ENCODE results near the gene COQ10B. TPM values are rescaled to one million over a fixed set of nuclear protein-coding genes. Genes with fewer than 3 reads are reported as not detected.

The COQ10B gene
- total RNA-seq, 1 experiment from 2014 or later = 21.7 TPM

DNA sequence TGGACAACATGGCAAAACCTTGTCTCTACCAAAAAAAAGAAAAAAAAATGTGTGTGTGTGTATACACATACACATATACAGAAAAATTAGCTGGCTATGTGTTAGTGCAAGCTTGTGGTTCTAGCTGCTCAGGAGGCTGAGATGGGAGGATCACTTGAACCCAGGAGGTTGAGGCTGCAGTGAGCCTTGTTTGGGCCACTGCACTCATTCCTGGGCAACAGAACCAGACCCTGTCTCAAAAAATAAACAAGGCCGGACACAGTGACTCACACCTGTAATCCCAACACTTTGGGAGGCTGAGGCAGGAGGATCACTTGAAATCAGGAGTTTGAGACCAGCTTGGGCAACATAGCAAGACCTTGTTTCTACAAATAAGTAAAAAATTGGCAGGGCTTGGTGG lies 2.1 kb downstream of the COQ10B start:
- peak overlapping the region; percentile 12; the same call in 1 of the 2 replicates for H3K4me3 Mint-ChIP-seq
- POLR2A ChIA-PET = no interaction called here
- no peaks in the 10 kb centered on the region; the same call in 1 of the 2 replicates for H3K27me3 Mint-ChIP-seq (ENCODE audit: low read depth)
- H3K4me1 Mint-ChIP-seq = peaks cover 10% of the 10 kb centered on the region
- CTCF ChIA-PET = interaction anchor here (0.5 to 0.6 kb wide), 2 partner anchors 20 to 346 kb away, joined by 3 to 4 read pairs; no protein-coding TSS in a partner anchor
- DNase-seq (ENCODE audit: low spot score) (no peak), ATAC-seq (no peak)
- TF ChIP-seq JAZF1 (CRISPR knock-in tag; IDR thresholded peaks at IDR 0.05) = no peak
- TF ChIP-seq FOXK1 (CRISPR knock-in tag; IDR thresholded peaks at IDR 0.05) = no peak
- TF ChIP-seq, protein P1, sequence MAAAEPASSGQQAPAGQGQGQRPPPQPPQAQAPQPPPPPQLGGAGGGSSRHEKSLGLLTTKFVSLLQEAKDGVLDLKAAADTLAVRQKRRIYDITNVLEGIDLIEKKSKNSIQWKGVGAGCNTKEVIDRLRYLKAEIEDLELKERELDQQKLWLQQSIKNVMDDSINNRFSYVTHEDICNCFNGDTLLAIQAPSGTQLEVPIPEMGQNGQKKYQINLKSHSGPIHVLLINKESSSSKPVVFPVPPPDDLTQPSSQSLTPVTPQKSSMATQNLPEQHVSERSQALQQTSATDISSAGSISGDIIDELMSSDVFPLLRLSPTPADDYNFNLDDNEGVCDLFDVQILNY (CRISPR knock-in tag; IDR thresholded peaks at IDR 0.05) = no peak
- no peak for TF ChIP-seq ZNF263 (CRISPR knock-in tag; IDR thresholded peaks at IDR 0.05; ENCODE audit: low read depth)
- TF ChIP-seq, protein P2, sequence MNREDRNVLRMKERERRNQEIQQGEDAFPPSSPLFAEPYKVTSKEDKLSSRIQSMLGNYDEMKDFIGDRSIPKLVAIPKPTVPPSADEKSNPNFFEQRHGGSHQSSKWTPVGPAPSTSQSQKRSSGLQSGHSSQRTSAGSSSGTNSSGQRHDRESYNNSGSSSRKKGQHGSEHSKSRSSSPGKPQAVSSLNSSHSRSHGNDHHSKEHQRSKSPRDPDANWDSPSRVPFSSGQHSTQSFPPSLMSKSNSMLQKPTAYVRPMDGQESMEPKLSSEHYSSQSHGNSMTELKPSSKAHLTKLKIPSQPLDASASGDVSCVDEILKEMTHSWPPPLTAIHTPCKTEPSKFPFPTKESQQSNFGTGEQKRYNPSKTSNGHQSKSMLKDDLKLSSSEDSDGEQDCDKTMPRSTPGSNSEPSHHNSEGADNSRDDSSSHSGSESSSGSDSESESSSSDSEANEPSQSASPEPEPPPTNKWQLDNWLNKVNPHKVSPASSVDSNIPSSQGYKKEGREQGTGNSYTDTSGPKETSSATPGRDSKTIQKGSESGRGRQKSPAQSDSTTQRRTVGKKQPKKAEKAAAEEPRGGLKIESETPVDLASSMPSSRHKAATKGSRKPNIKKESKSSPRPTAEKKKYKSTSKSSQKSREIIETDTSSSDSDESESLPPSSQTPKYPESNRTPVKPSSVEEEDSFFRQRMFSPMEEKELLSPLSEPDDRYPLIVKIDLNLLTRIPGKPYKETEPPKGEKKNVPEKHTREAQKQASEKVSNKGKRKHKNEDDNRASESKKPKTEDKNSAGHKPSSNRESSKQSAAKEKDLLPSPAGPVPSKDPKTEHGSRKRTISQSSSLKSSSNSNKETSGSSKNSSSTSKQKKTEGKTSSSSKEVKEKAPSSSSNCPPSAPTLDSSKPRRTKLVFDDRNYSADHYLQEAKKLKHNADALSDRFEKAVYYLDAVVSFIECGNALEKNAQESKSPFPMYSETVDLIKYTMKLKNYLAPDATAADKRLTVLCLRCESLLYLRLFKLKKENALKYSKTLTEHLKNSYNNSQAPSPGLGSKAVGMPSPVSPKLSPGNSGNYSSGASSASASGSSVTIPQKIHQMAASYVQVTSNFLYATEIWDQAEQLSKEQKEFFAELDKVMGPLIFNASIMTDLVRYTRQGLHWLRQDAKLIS (CRISPR knock-in tag; IDR thresholded peaks at IDR 0.05; ENCODE audit: borderline replicate concordance) = no peak
- TF ChIP-seq, protein P3, sequence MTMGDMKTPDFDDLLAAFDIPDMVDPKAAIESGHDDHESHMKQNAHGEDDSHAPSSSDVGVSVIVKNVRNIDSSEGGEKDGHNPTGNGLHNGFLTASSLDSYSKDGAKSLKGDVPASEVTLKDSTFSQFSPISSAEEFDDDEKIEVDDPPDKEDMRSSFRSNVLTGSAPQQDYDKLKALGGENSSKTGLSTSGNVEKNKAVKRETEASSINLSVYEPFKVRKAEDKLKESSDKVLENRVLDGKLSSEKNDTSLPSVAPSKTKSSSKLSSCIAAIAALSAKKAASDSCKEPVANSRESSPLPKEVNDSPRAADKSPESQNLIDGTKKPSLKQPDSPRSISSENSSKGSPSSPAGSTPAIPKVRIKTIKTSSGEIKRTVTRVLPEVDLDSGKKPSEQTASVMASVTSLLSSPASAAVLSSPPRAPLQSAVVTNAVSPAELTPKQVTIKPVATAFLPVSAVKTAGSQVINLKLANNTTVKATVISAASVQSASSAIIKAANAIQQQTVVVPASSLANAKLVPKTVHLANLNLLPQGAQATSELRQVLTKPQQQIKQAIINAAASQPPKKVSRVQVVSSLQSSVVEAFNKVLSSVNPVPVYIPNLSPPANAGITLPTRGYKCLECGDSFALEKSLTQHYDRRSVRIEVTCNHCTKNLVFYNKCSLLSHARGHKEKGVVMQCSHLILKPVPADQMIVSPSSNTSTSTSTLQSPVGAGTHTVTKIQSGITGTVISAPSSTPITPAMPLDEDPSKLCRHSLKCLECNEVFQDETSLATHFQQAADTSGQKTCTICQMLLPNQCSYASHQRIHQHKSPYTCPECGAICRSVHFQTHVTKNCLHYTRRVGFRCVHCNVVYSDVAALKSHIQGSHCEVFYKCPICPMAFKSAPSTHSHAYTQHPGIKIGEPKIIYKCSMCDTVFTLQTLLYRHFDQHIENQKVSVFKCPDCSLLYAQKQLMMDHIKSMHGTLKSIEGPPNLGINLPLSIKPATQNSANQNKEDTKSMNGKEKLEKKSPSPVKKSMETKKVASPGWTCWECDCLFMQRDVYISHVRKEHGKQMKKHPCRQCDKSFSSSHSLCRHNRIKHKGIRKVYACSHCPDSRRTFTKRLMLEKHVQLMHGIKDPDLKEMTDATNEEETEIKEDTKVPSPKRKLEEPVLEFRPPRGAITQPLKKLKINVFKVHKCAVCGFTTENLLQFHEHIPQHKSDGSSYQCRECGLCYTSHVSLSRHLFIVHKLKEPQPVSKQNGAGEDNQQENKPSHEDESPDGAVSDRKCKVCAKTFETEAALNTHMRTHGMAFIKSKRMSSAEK (CRISPR knock-in tag; IDR thresholded peaks at IDR 0.05; ENCODE audit: borderline replicate concordance) = no peak
- TF ChIP-seq, protein P4, sequence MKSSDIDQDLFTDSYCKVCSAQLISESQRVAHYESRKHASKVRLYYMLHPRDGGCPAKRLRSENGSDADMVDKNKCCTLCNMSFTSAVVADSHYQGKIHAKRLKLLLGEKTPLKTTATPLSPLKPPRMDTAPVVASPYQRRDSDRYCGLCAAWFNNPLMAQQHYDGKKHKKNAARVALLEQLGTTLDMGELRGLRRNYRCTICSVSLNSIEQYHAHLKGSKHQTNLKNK (CRISPR knock-in tag; IDR thresholded peaks at IDR 0.05) = no peak
- no peak for TF ChIP-seq ZNF416 (CRISPR knock-in tag; IDR thresholded peaks at IDR 0.05)
- TF ChIP-seq JUN (CRISPR knock-in tag; IDR thresholded peaks at IDR 0.05) = no peak
- no peak for TF ChIP-seq CREM (CRISPR knock-in tag; IDR thresholded peaks at IDR 0.05)
- TF ChIP-seq, protein P5, sequence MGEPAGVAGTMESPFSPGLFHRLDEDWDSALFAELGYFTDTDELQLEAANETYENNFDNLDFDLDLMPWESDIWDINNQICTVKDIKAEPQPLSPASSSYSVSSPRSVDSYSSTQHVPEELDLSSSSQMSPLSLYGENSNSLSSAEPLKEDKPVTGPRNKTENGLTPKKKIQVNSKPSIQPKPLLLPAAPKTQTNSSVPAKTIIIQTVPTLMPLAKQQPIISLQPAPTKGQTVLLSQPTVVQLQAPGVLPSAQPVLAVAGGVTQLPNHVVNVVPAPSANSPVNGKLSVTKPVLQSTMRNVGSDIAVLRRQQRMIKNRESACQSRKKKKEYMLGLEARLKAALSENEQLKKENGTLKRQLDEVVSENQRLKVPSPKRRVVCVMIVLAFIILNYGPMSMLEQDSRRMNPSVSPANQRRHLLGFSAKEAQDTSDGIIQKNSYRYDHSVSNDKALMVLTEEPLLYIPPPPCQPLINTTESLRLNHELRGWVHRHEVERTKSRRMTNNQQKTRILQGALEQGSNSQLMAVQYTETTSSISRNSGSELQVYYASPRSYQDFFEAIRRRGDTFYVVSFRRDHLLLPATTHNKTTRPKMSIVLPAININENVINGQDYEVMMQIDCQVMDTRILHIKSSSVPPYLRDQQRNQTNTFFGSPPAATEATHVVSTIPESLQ (CRISPR knock-in tag; IDR thresholded peaks at IDR 0.05) = no peak
- TF ChIP-seq, protein P6, sequence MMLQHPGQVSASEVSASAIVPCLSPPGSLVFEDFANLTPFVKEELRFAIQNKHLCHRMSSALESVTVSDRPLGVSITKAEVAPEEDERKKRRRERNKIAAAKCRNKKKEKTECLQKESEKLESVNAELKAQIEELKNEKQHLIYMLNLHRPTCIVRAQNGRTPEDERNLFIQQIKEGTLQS (CRISPR knock-in tag; conservative IDR thresholded peaks at IDR 0.05) = no peak
- no peak for TF ChIP-seq RELA (CRISPR knock-in tag; IDR thresholded peaks at IDR 0.05; ENCODE audit: borderline replicate concordance)
- no peak for TF ChIP-seq OVOL2 (CRISPR knock-in tag; IDR thresholded peaks at IDR 0.05; ENCODE audit: borderline replicate concordance)
- TF ChIP-seq, protein P7, sequence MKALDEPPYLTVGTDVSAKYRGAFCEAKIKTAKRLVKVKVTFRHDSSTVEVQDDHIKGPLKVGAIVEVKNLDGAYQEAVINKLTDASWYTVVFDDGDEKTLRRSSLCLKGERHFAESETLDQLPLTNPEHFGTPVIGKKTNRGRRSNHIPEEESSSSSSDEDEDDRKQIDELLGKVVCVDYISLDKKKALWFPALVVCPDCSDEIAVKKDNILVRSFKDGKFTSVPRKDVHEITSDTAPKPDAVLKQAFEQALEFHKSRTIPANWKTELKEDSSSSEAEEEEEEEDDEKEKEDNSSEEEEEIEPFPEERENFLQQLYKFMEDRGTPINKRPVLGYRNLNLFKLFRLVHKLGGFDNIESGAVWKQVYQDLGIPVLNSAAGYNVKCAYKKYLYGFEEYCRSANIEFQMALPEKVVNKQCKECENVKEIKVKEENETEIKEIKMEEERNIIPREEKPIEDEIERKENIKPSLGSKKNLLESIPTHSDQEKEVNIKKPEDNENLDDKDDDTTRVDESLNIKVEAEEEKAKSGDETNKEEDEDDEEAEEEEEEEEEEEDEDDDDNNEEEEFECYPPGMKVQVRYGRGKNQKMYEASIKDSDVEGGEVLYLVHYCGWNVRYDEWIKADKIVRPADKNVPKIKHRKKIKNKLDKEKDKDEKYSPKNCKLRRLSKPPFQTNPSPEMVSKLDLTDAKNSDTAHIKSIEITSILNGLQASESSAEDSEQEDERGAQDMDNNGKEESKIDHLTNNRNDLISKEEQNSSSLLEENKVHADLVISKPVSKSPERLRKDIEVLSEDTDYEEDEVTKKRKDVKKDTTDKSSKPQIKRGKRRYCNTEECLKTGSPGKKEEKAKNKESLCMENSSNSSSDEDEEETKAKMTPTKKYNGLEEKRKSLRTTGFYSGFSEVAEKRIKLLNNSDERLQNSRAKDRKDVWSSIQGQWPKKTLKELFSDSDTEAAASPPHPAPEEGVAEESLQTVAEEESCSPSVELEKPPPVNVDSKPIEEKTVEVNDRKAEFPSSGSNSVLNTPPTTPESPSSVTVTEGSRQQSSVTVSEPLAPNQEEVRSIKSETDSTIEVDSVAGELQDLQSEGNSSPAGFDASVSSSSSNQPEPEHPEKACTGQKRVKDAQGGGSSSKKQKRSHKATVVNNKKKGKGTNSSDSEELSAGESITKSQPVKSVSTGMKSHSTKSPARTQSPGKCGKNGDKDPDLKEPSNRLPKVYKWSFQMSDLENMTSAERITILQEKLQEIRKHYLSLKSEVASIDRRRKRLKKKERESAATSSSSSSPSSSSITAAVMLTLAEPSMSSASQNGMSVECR (CRISPR knock-in tag; IDR thresholded peaks at IDR 0.05; ENCODE audit: borderline replicate concordance) = no peak
- TF ChIP-seq TP53 (CRISPR knock-in tag; IDR thresholded peaks at IDR 0.05) = no peak
- no peak for TF ChIP-seq MXD4 (CRISPR knock-in tag; IDR thresholded peaks at IDR 0.05; ENCODE audit: borderline replicate concordance)
- TF ChIP-seq FOXP1 (CRISPR knock-in tag; IDR thresholded peaks at IDR 0.05; ENCODE audit: borderline replicate concordance) = no peak
- no peak for TF ChIP-seq IRF2 (CRISPR knock-in tag; IDR thresholded peaks at IDR 0.05; ENCODE audit: borderline replicate concordance, low read depth)
- TF ChIP-seq SOX15 (CRISPR knock-in tag; IDR thresholded peaks at IDR 0.05) = no peak
- peaks cover 4% of the 10 kb centered on the region for H3K36me3 Mint-ChIP-seq
- no peak overlapping the region for H3K27ac Mint-ChIP-seq
- peaks cover 5% of the 10 kb centered on the region for H3K9me3 Mint-ChIP-seq

All from WTC11 (cell line).